Gastrocnemius medialis (tissue), 4 donors: ENCODE results near the gene TIAM2.

ENCODE experiments used
- CTCF ChIP-seq, 5 experiments: fragments of 450-650 bp in 3 of 5; fragments of 200-600 bp in 2 of 5; sonication (generic) in 2 of 5; IDR thresholded peaks in 4 of 5; conservative IDR thresholded peaks in 1 of 5; 1 replicate in 4 of 5; 2 replicates in 1 of 5; pipeline ENCODE4 v1.5.1; 2016 to 2019; ENCODE audit warnings: antibody characterized with exemption in 5 of 5, mild to moderate bottlenecking in 3 of 5, moderate library complexity in 3 of 5
- POLR2A ChIP-seq, 2 donors: fragments of 450-650 bp; IDR thresholded peaks; one replicate each; pipeline ENCODE4 v1.6.1; 2017; ENCODE audit warnings: antibody characterized with exemption in 2 of 2, mild to moderate bottlenecking in 2 of 2, moderate library complexity in 2 of 2

- TF ChIP-seq CTCF (IDR thresholded peaks at IDR 0.05 in 4 of 5, conservative IDR thresholded peaks at IDR 0.05 in 1 of 5) (no peak), POLR2A (IDR thresholded peaks at IDR 0.05) (no peak)
Observed at GRCh38 chr6:155270561-155271091, 275.5 kb downstream of the TIAM2 start.
